ENCODE measurements around the gene TTC31. TPM values are rescaled to one million over a fixed set of nuclear protein-coding genes. Genes with fewer than 3 reads are reported as not detected.

TTC31 gene
- total RNA-seq, 1 donor from 2014 or later: 9.9 TPM

Other genes with a start within 250 kb of the TTC31 start
- 0.09 and 0.11 TPM in 2 replicates for gene SLC4A5, start 139.7 kb upstream of the TTC31 start, total RNA-seq
- gene DCTN1, start 102.8 kb upstream of the TTC31 start, total RNA-seq: 126 and 136 TPM in 2 replicates
- under 0.01 TPM in 1 of 2 replicates, not detected in the other for gene C2orf81, start 61.5 kb upstream of the TTC31 start, total RNA-seq
- gene WDR54, start 61.4 kb upstream of the TTC31 start, total RNA-seq: 30.2 and 34.0 TPM in 2 replicates
- gene RTKN, start 41.1 kb upstream of the TTC31 start, total RNA-seq: 17.7 and 20.2 TPM in 2 replicates
- 8.0 and 9.0 TPM in 2 replicates for gene INO80B, start 28.0 kb upstream of the TTC31 start, total RNA-seq
- gene WBP1, start 24.6 kb upstream of the TTC31 start, total RNA-seq: 35.6 and 37.3 TPM in 2 replicates
- 43.9 and 49.6 TPM in 2 replicates for gene MOGS, start 17.7 kb upstream of the TTC31 start, total RNA-seq
- 26.2 and 32.2 TPM in 2 replicates for gene MRPL53, start 10.4 kb upstream of the TTC31 start, total RNA-seq
- gene CCDC142, start 83 bp upstream of the TTC31 start, total RNA-seq: 12.8 and 14.4 TPM in 2 replicates
- 0.09 and 0.11 TPM in 2 replicates for gene LBX2, start 16.5 kb downstream of the TTC31 start, total RNA-seq
- 7.4 and 10.1 TPM in 2 replicates for gene PCGF1, start 24.6 kb downstream of the TTC31 start, total RNA-seq
- not detected in 2 replicates for gene TLX2, start 31.4 kb downstream of the TTC31 start, total RNA-seq
- 0.09 and 0.11 TPM in 2 replicates for gene DQX1, start 43.1 kb downstream of the TTC31 start, total RNA-seq
- gene AUP1, start 46.6 kb downstream of the TTC31 start, total RNA-seq: 91.4 and 109 TPM in 2 replicates
- gene HTRA2, start 46.9 kb downstream of the TTC31 start, total RNA-seq: 37.5 and 48.9 TPM in 2 replicates
- 0.87 and 1.2 TPM in 2 replicates for gene LOXL3, start 70.9 kb downstream of the TTC31 start, total RNA-seq
- 17.6 and 27.3 TPM in 2 replicates for gene DOK1, start 71.6 kb downstream of the TTC31 start, total RNA-seq
- gene M1AP, start 165.2 kb downstream of the TTC31 start, total RNA-seq: not detected in 2 replicates
- 1.3 and 3.1 TPM in 2 replicates for gene SEMA4F, start 171.2 kb downstream of the TTC31 start, total RNA-seq